Peyer's patch (tissue), 4 donors: ENCODE data around the gene KLHL28. TPM values are rescaled to one million over a fixed set of nuclear protein-coding genes. Genes with fewer than 3 reads are reported as not detected.
A peak's percentile ranks its signal among the peaks of the same experiment; 100 is the strongest.

ENCODE experiments used
- DNase-seq, 3 donors: peaks; one replicate each; pipeline ENCODE4 v3.0.0-alpha.2; 2017 to 2019
- H3K27ac ChIP-seq, 4 donors: fragments of 200-600 bp; sonication (generic); one replicate each; pipeline ENCODE4 v1.5.1; 2016 to 2019
- H3K27me3 ChIP-seq, 2 donors: fragments of 200-600 bp; sonication (generic); one replicate each; pipeline ENCODE4 v1.5.1; 2019
- H3K36me3 ChIP-seq, 3 donors: fragments of 200-600 bp; sonication (generic); one replicate each; pipeline ENCODE4 v1.5.1; 2016 to 2019
- H3K4me1 ChIP-seq, 4 donors: fragments of 200-600 bp; sonication (generic); one replicate each; pipeline ENCODE4 v1.5.1; 2016 to 2019
- H3K4me3 ChIP-seq, 4 donors: fragments of 200-600 bp; sonication (generic); 1 replicate in 3 of 4; 2 replicates in 1 of 4; pipeline ENCODE4 v1.5.1; 2016 to 2019; ENCODE audit warnings: mild to moderate bottlenecking in 1 of 4
- H3K9me3 ChIP-seq, 4 donors: fragments of 200-600 bp; sonication (generic); one replicate each; pipeline ENCODE4 v1.5.1; 2016 to 2019; ENCODE audit warnings: mild to moderate bottlenecking in 1 of 4
- CTCF ChIP-seq, 6 experiments: fragments of 450-650 bp in 4 of 6; fragments of 200-600 bp in 2 of 6; sonication (generic) in 1 of 6; IDR thresholded peaks; one replicate each; pipeline ENCODE4 v1.5.1; 2017 to 2019; ENCODE audit warnings: antibody characterized with exemption in 6 of 6, mild to moderate bottlenecking in 3 of 6, moderate library complexity in 1 of 6
- POLR2A ChIP-seq, 2 donors: fragments of 450-650 bp; IDR thresholded peaks; one replicate each; pipeline ENCODE4 v1.5.1; 2017; ENCODE audit warnings: antibody characterized with exemption in 2 of 2, mild to moderate bottlenecking in 2 of 2, moderate library complexity in 2 of 2
- total RNA-seq, 4 donors: library from RNA; depleted of rRNA; stranded (reverse); fragments of >200 nt; gene quantifications; one replicate each; pipeline ENCODE4 v1.1.0, GENCODE V29; 2016

The KLHL28 gene
- total RNA-seq, 4 donors from 2014 or later: 7.4 to 17.0 (median 12.0) TPM

GRCh38 chr14:44979273-44979672, 17.5 kb upstream of the KLHL28 start:
- Histone ChIP-seq H3K4me1 (no peaks in the 10 kb centered on the region), H3K4me3 (no peak overlapping the region), H3K27ac (no peak overlapping the region), H3K27me3 (no peaks in the 10 kb centered on the region), H3K9me3 (no peaks in the 10 kb centered on the region), H3K36me3 (no peaks in the 10 kb centered on the region)
- TF ChIP-seq POLR2A (IDR thresholded peaks at IDR 0.05) (no peak), CTCF (IDR thresholded peaks at IDR 0.05) (no peak)
- DNase-seq: no peak

- TF ChIP-seq POLR2A (IDR thresholded peaks at IDR 0.05) (no peak), CTCF (IDR thresholded peaks at IDR 0.05) (no peak)
- Histone ChIP-seq H3K9me3 (no peaks in the 10 kb centered on the region), H3K27ac (no peak overlapping the region), H3K4me3 (no peak overlapping the region), H3K27me3 (no peaks in the 10 kb centered on the region), H3K36me3 (no peaks in the 10 kb centered on the region), H3K4me1 (no peaks in the 10 kb centered on the region)
- DNase-seq: no peak
Observed at GRCh38 chr14:44971459-44971858, 9.7 kb upstream of the KLHL28 start.

GRCh38 chr14:44970907-44971306, 9.2 kb upstream of the KLHL28 start:
- DNase-seq: no peak
- Histone ChIP-seq H3K4me3 (no peak overlapping the region), H3K9me3 (no peaks in the 10 kb centered on the region), H3K36me3 (no peaks in the 10 kb centered on the region), H3K27ac (no peak overlapping the region), H3K27me3 (no peaks in the 10 kb centered on the region), H3K4me1 (peaks cover 0 to 5% (median 2%) of the 10 kb centered on the region in 4 donors)
- TF ChIP-seq CTCF (IDR thresholded peaks at IDR 0.05): no peak
- TF ChIP-seq POLR2A (IDR thresholded peaks at IDR 0.05): no peak

GRCh38 chr14:44968714-44969113, 7.0 kb upstream of the KLHL28 start:
- Histone ChIP-seq H3K4me1 (peaks cover 0 to 19% (median 5%) of the 10 kb centered on the region in 4 donors), H3K27ac (no peak overlapping the region), H3K4me3 (no peak overlapping the region), H3K9me3 (no peaks in the 10 kb centered on the region), H3K36me3 (no peaks in the 10 kb centered on the region), H3K27me3 (no peaks in the 10 kb centered on the region)
- no peak for DNase-seq
- TF ChIP-seq CTCF (IDR thresholded peaks at IDR 0.05): no peak
- TF ChIP-seq POLR2A (IDR thresholded peaks at IDR 0.05): no peak

GRCh38 chr14:44966601-44967336, 5.0 kb upstream of the KLHL28 start:
- Histone ChIP-seq H3K36me3 (no peaks in the 10 kb centered on the region), H3K27ac (no peak overlapping the region), H3K27me3 (no peaks in the 10 kb centered on the region), H3K4me3 (peak overlapping the region in 2 of 4 donors; percentile 10 to 21), H3K9me3 (no peaks in the 10 kb centered on the region), H3K4me1 (peaks cover 0 to 24% (median 5%) of the 10 kb centered on the region in 4 donors)
- no peak for DNase-seq
- TF ChIP-seq POLR2A (IDR thresholded peaks at IDR 0.05): no peak
- TF ChIP-seq CTCF (IDR thresholded peaks at IDR 0.05): no peak
